SW480 (cell line): Measurements from ENCODE around the gene CCL17.
"Not testable (repeated sequence)": the region's sequence is repeated elsewhere in the genome, so short reads cannot be mapped to it uniquely, and the experiment has no call there.

Experiments used
- DNase-seq: peaks from one replicate; pipeline ENCODE4 v3.0.0-alpha.2; 2016; ENCODE audit warnings: low spot score

Gene CCL17

DNA sequence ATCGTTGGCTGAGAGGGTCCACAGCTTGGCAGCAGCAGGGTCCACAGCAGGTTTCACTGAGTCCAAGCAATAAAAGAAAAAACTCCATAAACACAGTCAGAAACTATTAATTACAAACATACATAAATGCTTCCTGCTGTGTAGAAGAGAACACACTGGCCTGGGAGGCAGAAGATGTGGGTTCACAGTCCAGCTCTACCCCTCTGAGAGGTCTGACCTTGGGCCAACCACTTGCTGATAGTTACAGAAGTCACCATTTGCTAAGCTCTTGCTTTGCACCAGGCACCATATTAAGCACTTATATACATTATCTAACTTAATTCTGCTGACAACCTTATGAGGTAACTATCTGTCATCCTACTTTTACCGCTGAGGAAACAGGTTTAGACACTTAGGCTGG lies 27.9 kb downstream of the CCL17 start:
- no peak for DNase-seq

DNA sequence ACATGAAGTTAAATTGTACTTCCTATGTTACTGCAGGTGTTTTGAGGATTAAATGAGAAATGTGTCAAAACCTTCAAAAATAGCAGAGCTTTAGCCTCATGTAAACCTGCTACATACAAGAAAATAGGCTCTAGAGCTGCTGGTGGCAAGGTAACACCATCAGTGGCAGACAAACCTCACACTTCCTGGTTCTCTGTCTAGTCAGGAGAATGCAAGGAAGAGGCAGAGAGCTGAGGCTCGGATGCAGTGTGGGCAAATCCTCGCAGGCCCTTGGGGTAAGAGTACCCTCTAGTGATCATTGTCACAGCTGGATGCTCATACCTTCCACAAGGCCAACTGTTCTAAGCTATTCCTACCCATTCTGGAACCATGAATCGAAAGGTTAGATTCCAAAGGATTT lies 28.4 kb downstream of the CCL17 start:
- DNase-seq: no peak

DNA sequence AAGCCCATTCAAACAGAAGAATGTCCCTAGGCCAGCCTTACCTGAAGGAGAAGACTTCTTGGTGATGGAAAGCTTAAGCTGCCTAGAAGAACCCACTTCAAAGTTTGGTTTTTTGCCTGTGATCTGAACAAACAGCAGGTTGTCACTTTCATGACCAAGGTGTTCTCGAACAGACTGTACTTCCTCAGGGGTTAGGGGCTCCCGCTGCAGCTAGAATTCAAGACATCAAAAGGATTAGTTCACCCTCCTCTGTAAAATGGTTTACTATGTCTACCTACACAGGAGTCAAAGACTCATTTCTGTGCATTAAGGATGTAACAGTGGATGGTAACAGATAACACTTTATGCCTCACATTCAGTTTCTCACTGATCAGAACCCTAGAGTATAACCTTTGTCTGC lies 29.4 kb downstream of the CCL17 start:
- no peak for DNase-seq

DNA sequence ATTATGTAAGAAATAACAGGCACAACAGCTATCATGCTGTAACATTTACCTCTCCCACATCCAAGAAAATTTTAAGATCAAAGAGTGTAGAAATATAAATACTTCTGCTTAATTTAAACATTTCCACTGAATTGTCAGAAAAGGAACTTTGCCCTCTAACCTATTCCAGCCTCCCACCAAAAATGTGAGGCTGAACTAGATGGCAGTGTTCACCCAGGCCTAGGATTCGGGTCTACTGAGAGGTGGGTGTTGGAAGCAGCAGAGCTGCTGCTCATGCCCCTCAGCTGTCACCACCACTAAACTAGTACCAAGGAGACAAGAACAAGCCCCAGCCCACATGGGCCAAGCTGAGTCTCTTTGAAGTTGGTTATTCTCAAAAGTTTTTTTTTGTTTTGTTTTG lies 31.3 kb downstream of the CCL17 start:
- DNase-seq: no peak

DNA sequence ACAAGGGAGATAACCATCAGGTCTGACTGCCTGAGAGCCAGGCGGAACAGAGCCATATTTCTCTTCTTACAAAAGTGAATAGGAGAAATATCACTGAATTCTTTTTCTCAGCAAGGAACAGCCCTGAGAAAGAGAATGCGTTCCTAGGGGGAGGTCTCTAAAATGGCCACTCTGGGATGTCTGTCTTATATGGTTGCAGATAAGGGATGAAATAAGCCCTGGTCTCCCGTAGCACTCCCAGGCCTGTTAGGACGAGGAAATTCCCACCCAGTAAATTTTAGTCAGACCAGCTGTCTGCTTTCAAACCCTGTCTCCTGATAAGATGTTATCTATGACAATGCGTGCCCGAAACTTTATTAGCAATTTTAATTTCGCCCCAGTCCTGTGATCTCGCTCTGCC lies 35.4 kb downstream of the CCL17 start:
- not testable (repeated sequence) for DNase-seq

DNA sequence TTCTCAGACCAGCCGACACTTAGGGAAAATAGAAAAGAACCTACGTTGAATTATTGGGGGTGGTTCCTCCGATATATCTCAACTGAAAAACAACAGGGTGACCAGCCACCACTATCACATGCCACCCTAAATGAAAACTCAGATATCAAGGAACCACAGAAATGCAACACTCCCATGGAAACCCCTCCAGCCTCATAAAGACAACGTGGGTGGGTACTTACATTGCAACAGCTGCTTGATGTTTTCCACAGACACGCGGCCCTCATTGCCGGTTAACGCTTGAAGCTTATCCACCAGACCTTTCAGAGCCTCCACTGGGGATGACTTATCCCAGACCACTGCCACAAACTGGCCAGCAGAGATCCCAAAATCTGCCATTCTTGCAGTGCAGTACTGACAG lies 36.0 kb downstream of the CCL17 start:
- DNase-seq: not testable (repeated sequence)

DNA sequence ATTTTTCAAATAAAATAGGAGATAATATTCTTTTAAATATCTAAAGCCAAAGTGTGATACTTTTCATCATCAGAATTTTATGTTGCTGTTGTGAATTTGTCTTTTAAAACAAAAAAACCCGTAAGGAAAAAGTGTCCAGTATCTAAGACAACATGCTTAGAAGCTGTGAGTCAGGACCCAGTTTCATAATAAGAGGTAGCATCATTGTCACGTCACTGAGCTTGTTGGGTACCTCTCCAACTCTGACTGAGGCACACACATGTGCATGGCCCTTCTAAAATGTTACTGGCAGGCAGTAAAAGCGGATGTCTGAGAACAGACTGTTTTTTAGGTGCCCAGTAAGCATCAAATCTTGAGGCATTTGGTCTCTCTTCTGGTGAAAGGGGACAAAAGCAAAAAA lies 40.1 kb downstream of the CCL17 start:
- DNase-seq: no peak

DNA sequence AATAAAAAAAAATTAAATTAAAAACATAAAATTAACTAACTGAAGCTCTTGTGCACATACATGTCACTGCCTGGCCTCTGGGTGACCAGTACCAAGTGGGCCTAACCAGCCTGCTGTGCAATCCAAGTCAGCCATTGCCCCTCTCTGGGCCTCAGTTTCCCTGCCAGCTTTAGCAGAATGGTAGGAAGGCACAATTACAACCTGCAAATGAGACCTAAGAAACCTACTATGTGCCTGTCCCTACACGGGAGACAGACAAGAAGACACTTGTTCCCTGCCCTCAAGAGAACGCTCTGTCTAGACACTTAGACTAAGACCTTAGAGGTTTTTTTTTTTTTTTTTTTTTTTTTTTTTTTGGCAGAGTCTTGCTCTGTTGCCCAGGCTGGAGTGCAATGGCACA lies 40.9 kb downstream of the CCL17 start:
- DNase-seq: no peak

DNA sequence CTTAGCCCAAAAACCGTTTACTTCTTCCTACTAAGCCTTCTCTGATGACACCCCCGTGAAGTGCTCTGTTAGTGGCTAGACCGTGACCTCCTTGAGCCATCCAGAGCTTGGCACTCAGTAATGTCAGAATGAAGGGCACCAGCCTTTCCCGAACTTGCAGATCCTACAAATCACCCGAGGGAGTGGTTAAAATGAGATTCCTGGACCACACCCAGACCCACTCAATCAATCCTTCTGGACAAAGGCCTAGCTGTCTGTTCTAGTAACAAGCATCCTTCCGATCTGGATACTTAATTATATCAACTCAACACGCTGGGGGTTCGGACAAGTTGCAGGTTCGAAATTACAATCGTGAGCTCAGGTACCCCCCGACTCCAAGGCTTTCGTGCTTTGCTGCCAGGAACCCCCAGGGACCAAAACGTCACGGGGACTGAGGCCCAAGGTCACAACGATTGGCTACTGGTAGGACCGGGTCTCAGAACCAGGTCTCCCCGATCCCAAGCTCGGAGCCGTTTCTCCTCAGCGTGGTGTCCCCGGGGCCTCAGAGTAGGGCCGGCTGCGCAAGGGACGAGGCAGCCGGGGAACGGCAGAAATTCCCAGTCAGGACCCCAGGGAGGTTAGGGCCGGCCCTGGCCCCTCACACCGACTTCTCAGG lies 42.1 kb downstream of the CCL17 start:
- peak; percentile 63 for DNase-seq

DNA sequence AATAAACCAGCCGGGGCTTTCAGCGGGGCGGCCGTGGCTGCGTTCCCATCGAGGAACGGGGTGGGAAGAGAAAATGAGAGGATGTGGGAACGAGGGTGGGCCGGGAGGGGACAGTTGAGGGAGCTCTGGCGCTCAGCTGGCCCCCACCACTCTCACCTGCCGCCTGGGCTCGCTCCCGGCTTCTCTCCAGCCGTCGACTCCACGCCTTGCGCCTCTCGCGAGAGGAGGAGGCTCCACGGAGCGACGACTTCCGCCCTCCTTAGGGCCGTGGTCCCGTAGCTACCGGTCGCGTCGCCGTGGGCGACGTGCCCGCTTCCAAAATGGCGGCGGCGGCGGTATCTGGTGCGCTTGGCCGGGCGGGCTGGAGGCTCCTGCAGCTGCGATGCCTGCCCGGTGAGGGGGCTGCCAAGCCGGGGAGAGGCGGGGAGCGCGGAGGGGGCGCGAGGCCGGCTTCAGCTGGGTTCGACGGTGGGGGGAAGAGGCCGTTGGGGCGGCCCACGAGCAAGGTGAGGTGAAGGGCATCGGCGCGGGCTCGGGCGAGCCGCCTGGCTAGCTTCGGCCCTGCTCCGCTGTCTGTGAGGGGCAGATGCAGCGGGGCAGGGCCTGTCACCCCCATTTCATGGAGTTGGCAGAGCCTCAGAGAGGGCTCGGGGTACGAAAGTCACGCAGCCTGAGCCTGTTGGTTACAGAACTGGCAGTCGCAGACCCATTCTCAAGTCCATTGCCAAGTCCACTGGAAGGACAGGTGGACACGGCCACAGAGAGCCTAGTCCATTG lies 42.8 kb downstream of the CCL17 start, which contains the start of the genes CIAPIN1 and COQ9:
TSS of gene CIAPIN1 (minus strand) at position 200 of the 777 bp plus-strand sequence. CDS start 6,457 bp downstream, outside the sequence.
TSS of gene COQ9 (plus strand) at position 294 of the 777 bp plus-strand sequence. CDS start at position 321, 27 bp downstream.
- DNase-seq: peak; percentile 87

DNA sequence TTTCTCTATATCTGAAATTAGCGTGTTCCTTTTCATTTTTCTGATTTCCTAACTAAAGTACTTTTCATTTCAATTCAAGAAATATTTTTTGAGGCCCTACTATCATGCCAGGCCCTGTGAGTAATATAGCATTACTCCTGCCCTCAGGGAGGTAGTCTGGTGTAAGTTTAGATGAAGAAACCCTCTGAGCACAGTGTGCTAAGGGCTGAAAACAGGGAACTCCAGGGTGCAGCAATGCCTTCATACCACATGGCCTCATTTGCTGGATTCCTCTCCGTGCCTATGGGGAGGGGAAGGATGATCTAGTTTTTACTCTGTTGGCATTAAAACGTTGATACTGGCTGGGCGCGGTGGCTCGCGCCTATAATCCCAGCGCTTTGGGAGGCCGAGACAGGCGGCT lies 47.5 kb downstream of the CCL17 start:
- DNase-seq: no peak

DNA sequence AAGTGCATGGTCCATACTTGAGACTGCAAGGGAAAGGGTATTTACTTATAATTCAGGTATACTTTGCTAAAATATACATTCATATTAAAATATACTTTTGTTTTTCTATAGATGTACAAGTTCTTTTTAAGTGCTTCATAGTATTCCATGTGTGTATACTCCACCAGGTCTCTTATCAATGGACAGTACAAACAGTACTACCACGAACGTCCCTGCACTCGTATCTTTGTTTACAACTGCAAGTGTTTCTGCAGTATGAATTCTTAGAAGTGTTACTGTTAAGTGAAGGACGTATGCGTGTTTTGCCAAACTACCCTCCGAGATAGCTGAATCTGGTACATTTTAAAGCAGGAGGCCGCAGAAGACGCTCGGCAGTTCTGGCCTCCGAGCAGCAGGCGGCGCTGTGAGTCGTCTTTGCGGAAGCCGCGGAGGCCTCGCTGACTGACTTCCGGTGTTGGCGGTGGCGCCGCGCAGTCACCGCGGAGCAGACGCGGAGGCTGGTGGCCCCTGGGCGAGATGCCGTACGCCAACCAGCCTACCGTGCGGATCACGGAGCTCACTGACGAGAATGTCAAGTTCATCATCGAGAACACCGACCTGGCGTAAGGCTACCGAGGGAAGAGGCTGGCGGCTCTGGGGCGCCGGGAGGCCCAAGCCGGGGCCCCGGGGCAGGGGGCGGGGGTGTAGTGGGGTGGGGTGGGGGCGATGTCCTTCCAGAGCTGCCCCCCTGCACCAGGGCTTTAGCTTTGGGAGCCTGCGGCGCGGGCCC lies 57.8 kb downstream of the CCL17 start, which contains the start of gene POLR2C:
TSS of gene POLR2C (plus strand) at position 471 of the 769 bp plus-strand sequence. CDS start at position 517, 46 bp downstream.
- DNase-seq: peak; percentile 72

DNA sequence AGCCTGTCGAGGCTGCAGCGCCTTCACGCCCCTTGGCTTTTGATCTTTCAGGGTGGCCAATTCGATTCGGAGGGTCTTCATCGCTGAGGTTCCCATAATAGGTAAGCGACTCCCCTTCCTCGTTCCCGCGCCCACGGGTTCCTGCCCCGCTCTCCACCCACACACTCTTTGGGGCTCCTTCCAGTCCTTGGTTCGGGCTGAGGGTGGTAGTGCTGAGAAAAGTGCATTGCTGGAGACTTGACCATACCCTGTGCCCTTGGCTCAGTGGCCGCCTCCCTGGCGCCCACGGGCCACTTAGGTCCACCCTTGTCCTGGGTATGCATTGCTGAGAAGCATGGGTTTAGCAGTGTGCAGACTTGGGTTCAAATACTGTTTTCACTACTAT lies 58.4 kb downstream of the CCL17 start:
- DNase-seq: no peak

DNA sequence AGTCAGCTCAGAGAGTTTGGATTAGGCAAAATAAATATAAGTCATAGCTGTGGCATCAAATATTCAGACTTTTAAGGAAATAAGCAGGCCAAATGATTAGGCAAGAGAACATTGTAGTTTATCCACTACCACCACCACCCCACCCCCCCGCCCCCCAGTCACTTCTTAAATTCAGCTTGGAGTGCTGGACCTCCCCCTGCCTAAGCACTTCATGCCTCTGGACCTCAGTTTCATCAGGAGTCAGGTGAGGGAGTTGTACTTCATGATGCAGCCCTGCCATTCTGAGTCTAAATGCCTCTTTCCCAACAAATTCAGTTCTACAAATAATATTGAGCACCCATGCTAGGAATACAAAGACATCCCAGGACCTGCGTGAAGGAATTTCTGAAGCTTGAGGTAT lies 60.0 kb downstream of the CCL17 start:
- DNase-seq: no peak
